CD4-positive, alpha-beta T cell treated with Interleukin-17A for 4 hours (primary cell): ENCODE data around the gene GJA3.

ENCODE experiments used
- DNase-seq: peaks from one replicate; pipeline ENCODE4 v3.0.0-alpha.2; 2020; ENCODE audit warnings: mixed read lengths

Gene GJA3

GRCh38 chr13:20160306-20161274 lies at the start of gene GJA3:
Gene GJA3, minus strand, starts transcription at chr13:20161052. Its CDS starts 17,764 bp downstream, at chr13:20143288.
- DNase-seq: peak; percentile 67

- no peak for DNase-seq
These were observed 49.1 kb upstream of the GJA3 start for GRCh38 chr13:20209948-20210347.

- no peak for DNase-seq
These were observed 45.9 kb upstream of the GJA3 start for GRCh38 chr13:20206698-20207235.

GRCh38 chr13:20206065-20206697 lies 45.3 kb upstream of the GJA3 start:
- DNase-seq: no peak

- DNase-seq: no peak
These were observed 37.9 kb upstream of the GJA3 start for GRCh38 chr13:20198781-20199180.

- DNase-seq: peak; percentile 49
These were observed 36.5 kb upstream of the GJA3 start for GRCh38 chr13:20197361-20197834.

- no peak for DNase-seq
These were observed 34.9 kb upstream of the GJA3 start for GRCh38 chr13:20195801-20196200.

GRCh38 chr13:20193907-20194631 lies 33.2 kb upstream of the GJA3 start:
- peak; percentile 15 for DNase-seq

GRCh38 chr13:20193162-20193906 lies 32.5 kb upstream of the GJA3 start:
- peak; percentile 5 for DNase-seq

- DNase-seq: peak; percentile 26
These were observed 31.9 kb upstream of the GJA3 start, which contains the start of gene GJB2 for GRCh38 chr13:20192836-20193161. Gene GJB2, minus strand, starts transcription at chr13:20192938. Its CDS starts 3,357 bp downstream, at chr13:20189581.

GRCh38 chr13:20192158-20192835 lies 31.4 kb upstream of the GJA3 start:
- peak; percentile 14 for DNase-seq

GRCh38 chr13:20191311-20192157 lies 30.7 kb upstream of the GJA3 start:
- DNase-seq: no peak

- no peak for DNase-seq
These were observed 29.8 kb upstream of the GJA3 start for GRCh38 chr13:20190481-20191310.

- DNase-seq: no peak
These were observed 29.2 kb upstream of the GJA3 start for GRCh38 chr13:20190076-20190475.

GRCh38 chr13:20188667-20189553 lies 28.1 kb upstream of the GJA3 start:
- no peak for DNase-seq

- no peak for DNase-seq
These were observed 25.9 kb upstream of the GJA3 start for GRCh38 chr13:20186771-20187170.

- no peak for DNase-seq
These were observed 24.7 kb upstream of the GJA3 start for GRCh38 chr13:20185366-20186056.
